Naive B cell (primary cell): ENCODE data around the gene DGCR6. TPM values are rescaled to one million over a fixed set of nuclear protein-coding genes. Genes with fewer than 3 reads are reported as not detected.
"Not testable (repeated sequence)": the region's sequence is repeated elsewhere in the genome, so short reads cannot be mapped to it uniquely, and the experiment has no call there.

ENCODE experiments used
- ATAC-seq, 2 donors: fragments of 150-1000 bp; cut with Tn5 transposase; 2 replicates each; pipeline ENCODE4 v1.10.0; 2021; ENCODE audit warnings: low read depth in 2 of 2, mild to moderate bottlenecking in 2 of 2, moderate library complexity in 2 of 2
- DNase-seq: peaks from one replicate; pipeline ENCODE4 v3.0.0; 2022
- H3K27ac Mint-ChIP-seq, 6 donors: one replicate each; pipeline ENCODE4 v1.8.0; 2020 to 2022; ENCODE audit warnings: mild to moderate bottlenecking in 6 of 6, mixed read lengths in 6 of 6, moderate library complexity in 5 of 6, inconsistent platforms in 2 of 6
- H3K27me3 Mint-ChIP-seq, 3 donors: one replicate each; pipeline ENCODE4 v1.8.0; 2021 to 2022; ENCODE audit warnings: mixed read lengths in 3 of 3, mild to moderate bottlenecking in 1 of 3
- H3K36me3 Mint-ChIP-seq, 2 donors: one replicate each; pipeline ENCODE4 v1.8.0; 2020 to 2022; ENCODE audit warnings: mixed read lengths in 2 of 2, inconsistent platforms in 1 of 2, mild to moderate bottlenecking in 1 of 2
- H3K4me1 Mint-ChIP-seq, 3 donors: one replicate each; pipeline ENCODE4 v1.8.0; 2020 to 2022; ENCODE audit warnings: mixed read lengths in 3 of 3, inconsistent platforms in 1 of 3, mild to moderate bottlenecking in 1 of 3, moderate library complexity in 1 of 3
- H3K4me3 Mint-ChIP-seq, 8 donors: one replicate each; pipeline ENCODE4 v1.8.0; 2020 to 2022; ENCODE audit warnings: mild to moderate bottlenecking in 8 of 8, mixed read lengths in 8 of 8, moderate library complexity in 8 of 8, inconsistent platforms in 2 of 8
- H3K9me3 Mint-ChIP-seq, 7 donors: one replicate each; pipeline ENCODE4 v1.8.0; 2020 to 2022; ENCODE audit warnings: mixed read lengths in 7 of 7, mild to moderate bottlenecking in 5 of 7, inconsistent platforms in 2 of 7, moderate library complexity in 1 of 7
- polyA plus RNA-seq, 6 donors: library from polyadenylated mRNA; unstranded; fragments of 300-500 nt; fragmentation: Illumina TruSeq; gene quantifications; one replicate each; pipeline ENCODE4 v1.2.3, GENCODE V29; 2021; ENCODE audit warnings: low read depth in 6 of 6

The DGCR6 gene
- polyA plus RNA-seq, 6 donors from 2014 or later = 0.58 to 3.0 (median 0.88) TPM

DNA sequence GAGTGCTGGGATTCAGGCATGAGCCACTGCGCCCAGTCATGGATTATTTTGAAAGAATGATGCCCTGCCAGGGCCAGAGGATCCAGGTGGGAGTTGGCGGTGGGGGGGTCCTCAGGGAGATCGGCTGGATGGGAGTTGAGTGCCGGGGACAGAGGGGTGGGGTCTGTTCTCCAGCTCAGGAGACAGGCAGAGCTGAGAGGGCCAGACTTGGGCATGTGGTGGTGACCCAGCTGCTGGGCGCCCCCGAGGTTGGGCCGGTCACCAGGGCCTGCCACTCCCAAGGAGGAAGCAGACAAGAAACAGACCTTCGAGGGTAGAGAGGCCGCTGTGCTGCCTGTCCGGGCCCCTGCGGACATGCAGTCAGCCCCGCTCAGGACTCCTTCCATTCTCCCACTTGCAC, 41.8 kb downstream of the DGCR6 start:
- no peak overlapping the region for H3K4me3 Mint-ChIP-seq
- no peak for ATAC-seq
- H3K4me1 Mint-ChIP-seq = no peaks in the 10 kb centered on the region
- H3K27me3 Mint-ChIP-seq = peaks cover 8 to 35% (median 28%) of the 10 kb centered on the region in 3 donors
- DNase-seq = no peak
- no peak overlapping the region for H3K27ac Mint-ChIP-seq
- H3K9me3 Mint-ChIP-seq = no peaks in the 10 kb centered on the region
- H3K36me3 Mint-ChIP-seq = no peaks in the 10 kb centered on the region

DNA sequence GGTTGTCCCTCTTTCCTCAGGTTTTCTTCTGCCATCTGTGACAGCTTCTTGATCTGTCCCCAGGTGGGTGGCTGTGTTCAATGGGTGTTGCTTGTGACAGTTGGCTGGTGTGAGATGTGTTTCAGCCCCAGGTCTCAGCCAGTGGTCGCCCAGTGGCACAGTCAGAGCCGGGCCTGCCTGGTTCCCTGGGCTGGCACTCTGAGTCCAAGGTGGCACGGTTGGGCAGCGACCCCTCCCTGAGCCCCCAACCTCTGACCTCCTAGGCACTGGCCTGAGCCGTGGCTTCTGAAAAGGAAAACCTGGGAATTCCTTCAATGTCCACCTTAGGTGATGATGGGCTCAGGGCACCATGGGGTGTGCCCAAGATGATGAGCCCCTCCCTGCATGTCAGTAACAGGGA, 44.0 kb downstream of the DGCR6 start:
- Mint-ChIP-seq H3K27ac (peak overlapping the region in 1 of 6 donors; percentile 40), H3K9me3 (no peaks in the 10 kb centered on the region), H3K36me3 (no peaks in the 10 kb centered on the region), H3K4me1 (no peaks in the 10 kb centered on the region), H3K4me3 (no peak overlapping the region), H3K27me3 (peaks cover 8 to 35% (median 28%) of the 10 kb centered on the region in 3 donors)
- DNase-seq = no peak
- ATAC-seq = no peak

DNA sequence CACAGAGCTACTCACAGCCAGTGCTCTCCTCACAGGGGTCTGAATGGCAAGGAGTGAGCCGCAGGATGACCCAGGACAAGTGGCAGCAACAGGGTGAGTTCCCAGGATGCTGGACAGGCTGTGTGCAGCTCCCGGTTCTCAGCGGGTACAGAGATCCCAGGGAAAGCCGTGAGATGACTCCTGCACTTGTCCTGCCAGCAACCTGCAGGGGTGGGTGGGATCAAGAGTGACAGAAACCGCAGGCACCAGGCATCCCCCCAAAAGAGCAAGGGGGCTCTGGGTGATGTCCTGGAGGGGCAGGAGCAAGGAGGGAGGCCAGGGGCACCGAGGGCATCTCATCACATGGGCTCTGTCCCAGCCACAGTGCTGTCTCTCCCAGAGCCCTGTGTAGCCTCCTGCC, 45.9 kb downstream of the DGCR6 start:
- Mint-ChIP-seq H3K4me3 (no peak overlapping the region), H3K27me3 (peaks cover 8 to 35% (median 28%) of the 10 kb centered on the region in 3 donors), H3K9me3 (no peaks in the 10 kb centered on the region), H3K4me1 (no peaks in the 10 kb centered on the region), H3K27ac (no peak overlapping the region), H3K36me3 (no peaks in the 10 kb centered on the region)
- DNase-seq (no peak), ATAC-seq (no peak)

DNA sequence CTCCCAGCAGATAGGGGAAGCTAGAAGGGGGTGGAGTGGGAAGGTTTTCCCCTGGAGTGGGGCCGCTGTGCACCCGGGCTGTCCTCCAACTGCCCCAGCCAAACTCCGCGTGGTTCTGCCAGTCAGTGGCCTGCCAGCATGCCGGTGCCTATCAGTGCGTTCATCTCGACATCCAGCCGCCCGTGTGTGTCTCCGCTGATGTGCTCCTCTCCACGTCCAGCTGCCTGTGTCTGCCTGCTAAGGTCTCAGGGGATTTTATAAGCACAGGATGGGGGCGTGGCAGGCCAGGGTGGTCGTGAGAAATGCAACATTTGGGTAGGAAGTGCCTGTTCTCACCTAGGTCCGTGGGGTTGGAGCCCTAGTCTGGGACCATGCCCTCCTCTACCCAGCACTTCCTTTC, 47.0 kb downstream of the DGCR6 start:
- not testable (repeated sequence) for H3K36me3 Mint-ChIP-seq, ATAC-seq, H3K4me1 Mint-ChIP-seq, DNase-seq, H3K27ac Mint-ChIP-seq, H3K4me3 Mint-ChIP-seq, H3K9me3 Mint-ChIP-seq
- H3K27me3 Mint-ChIP-seq = peaks cover 6 to 28% (median 20%) of the 10 kb centered on the region in 3 donors

DNA sequence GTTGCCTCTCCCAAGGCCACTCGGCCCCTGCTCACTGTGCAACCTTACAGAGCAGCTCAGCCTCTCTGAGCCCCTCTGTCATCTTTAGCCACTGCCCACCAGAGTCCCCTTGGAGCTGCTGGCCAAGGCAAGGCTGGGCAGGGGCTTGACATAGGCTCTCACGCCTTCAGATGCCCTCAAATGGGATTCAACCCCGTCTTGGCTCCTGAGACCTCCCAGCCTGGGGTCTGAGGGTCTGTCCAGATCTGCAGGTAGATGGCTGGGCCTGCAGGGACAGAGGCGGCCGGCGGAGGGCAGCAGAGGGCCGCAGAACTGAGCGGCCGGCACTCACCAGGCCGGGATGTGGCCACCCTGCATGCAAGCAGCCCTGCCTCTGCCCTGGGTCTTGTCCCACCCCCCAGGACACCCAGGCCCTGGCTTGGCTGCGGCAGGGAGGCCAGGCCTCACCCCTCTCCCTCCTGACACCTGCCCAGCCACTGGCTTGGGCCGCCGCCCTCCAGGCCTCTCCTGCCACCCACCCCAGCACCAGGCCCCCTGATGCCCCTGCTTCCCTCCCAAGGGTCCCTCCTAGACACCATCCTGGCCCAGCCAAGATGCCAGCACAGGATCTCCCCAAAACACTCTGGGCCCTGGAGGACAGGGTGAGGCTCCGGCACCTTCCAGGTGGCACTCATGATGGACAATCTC, 48.3 kb downstream of the DGCR6 start:
- H3K4me3 Mint-ChIP-seq, H3K36me3 Mint-ChIP-seq, H3K4me1 Mint-ChIP-seq, H3K9me3 Mint-ChIP-seq, H3K27ac Mint-ChIP-seq: not testable (repeated sequence)
- peaks cover 0 to 26% (median 19%) of the 10 kb centered on the region in 3 donors for H3K27me3 Mint-ChIP-seq
- DNase-seq (peak; percentile 53), ATAC-seq (peak; percentile 58 to 73)

DNA sequence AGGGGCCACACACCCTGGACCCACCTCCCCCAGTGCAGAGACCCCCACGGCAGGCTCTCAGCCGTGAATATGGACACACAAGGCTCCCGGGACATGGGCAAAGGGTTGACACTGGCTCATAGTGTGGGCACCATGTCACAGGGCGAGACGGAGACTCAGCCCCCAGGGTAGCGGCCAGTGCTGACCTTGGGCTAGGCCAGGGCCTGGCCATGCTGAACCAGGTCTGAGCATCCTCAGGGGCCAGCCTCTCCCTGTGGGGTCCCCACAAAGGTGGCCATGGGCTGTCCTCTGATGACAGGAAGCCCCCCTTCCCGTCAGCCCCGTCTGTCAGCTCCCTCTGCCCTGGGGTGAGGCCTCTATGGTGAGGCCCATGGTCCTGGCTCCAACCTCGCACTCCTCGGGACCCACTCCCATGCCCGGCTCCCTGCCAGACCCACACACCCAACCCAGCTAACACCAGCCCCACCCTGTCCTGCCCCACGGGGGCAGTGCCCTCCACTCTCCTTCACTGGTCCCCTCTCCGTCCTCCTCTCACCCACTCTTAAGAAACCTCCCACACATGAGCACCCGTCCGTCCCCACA, 49.0 kb downstream of the DGCR6 start:
- Mint-ChIP-seq H3K27me3 (peaks cover 0 to 21% (median 13%) of the 10 kb centered on the region in 3 donors), H3K27ac (no peak overlapping the region), H3K4me1 (no peaks in the 10 kb centered on the region), H3K9me3 (no peaks in the 10 kb centered on the region), H3K4me3 (no peak overlapping the region), H3K36me3 (no peaks in the 10 kb centered on the region)
- DNase-seq = no peak
- no peak for ATAC-seq

DNA sequence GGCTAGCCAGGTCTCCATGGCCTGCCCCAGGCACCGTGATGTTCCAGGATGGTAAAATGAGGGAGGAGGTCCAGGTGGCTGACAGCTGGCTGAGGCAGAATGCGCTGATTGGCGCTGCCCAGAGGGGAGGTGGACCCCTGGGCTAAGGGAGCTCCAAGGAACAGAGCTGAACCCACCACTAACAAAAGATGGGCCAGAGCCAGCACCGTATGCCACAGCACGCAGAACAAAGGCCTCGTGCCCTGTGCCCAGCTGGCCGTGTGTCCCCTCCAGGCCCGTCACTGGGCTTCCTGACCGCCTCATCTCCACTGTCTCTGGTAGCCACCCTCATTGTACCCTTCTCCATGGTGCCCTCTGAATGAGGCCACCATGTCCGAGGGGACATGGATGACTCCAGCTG, 49.6 kb downstream of the DGCR6 start:
- Mint-ChIP-seq H3K36me3 (no peaks in the 10 kb centered on the region), H3K9me3 (no peaks in the 10 kb centered on the region), H3K27me3 (peaks cover 0 to 16% (median 7%) of the 10 kb centered on the region in 3 donors), H3K4me3 (no peak overlapping the region), H3K27ac (no peak overlapping the region), H3K4me1 (no peaks in the 10 kb centered on the region)
- ATAC-seq (no peak), DNase-seq (no peak)

DNA sequence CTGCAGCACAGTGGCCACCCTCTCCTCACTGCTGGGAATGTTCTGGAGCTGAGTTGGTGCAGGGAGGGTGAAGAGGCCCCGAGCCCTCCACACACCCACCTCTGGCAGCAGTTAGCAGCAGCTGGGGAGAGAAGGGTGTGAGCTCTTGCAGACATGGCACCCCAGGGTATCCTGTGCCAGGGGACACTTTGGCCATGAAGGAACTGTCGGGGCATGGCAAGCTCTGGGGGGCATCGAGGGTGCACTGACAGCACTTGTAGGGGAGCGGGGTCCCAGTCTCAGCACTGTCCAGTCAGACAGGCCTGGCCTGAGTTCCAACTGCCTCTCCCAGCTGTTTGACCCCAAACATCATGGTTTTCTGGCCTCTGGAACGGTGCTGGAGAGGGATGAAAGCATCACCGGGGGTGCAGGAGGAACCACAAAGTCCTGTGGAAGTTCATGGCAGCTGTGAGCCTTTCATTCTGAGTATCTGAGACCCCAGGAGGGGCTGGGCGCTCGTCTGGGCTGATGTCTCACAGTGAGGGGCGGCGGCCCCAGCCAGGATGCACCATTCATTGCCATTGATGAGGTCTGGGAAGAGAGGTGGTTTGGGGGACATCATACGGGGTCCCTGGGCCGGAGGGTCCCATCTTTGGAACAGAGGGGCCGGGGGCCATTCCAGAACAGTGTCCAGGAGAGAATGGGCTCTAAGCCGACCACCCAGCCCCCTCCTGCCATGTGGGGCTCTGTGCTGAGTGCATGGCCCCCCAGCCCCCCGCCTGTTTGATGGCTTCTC, 50.2 kb downstream of the DGCR6 start:
- H3K4me1 Mint-ChIP-seq, H3K36me3 Mint-ChIP-seq, H3K4me3 Mint-ChIP-seq, H3K27ac Mint-ChIP-seq, ATAC-seq, DNase-seq, H3K9me3 Mint-ChIP-seq: not testable (repeated sequence)
- peaks cover 0 to 14% (median 7%) of the 10 kb centered on the region in 3 donors for H3K27me3 Mint-ChIP-seq

DNA sequence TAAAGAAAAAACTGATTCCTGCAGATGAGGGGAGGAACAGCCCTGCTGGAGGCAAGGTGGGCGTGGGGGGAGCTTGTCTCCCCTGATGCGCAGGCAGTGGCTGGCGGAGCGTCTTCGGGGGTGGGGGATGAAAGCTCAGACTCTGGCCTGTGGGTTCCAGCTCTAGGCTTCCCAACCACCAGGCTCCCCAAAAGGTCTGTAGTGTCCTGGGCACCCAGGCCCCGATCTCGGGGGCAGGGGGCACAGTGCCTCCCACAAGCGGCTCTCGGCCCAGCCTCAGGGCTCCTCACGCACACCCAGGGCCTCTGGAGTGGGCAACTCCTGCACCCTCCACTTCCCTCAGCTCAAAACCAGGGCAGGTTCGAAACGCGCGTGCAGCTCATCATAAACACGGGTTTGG, 50.8 kb downstream of the DGCR6 start:
- ATAC-seq, H3K27ac Mint-ChIP-seq, H3K4me1 Mint-ChIP-seq, DNase-seq, H3K4me3 Mint-ChIP-seq, H3K9me3 Mint-ChIP-seq, H3K36me3 Mint-ChIP-seq: not testable (repeated sequence)
- peaks cover 0 to 11% (median 7%) of the 10 kb centered on the region in 3 donors for H3K27me3 Mint-ChIP-seq

DNA sequence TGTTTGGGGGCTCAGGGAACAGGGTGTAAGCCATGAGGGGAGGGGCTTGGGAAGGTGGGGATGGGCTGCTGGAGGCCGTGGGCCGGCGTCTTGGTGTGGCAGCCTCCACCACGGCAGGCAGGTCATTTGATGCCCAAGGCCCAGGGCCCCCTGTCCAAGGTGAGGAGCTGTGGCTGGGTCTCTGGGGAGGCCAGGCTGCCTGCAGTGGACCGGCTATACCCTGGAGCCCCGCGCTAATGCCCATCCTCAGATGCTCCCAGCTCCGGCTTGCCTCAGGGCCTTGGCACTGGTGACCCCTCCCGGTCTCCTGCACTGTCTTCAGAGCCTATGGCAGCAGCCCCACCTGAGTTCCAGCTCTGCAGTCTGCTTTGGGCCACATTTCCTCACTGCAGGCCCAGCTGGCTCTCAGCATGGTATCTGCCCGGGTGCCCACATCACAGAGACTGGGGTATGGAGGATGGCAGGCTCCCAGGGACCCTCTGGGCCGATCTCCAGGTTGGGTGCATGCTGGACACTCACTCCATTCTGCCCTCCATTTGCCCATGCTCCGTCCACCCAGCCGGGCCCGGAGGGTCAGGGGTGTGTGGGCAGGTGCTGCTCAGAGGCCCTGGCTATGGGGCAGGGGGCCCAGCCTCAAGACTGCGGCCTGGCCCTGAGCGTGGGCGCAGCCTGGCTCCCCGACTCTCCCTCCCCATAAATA, 51.7 kb downstream of the DGCR6 start:
- not testable (repeated sequence) for H3K4me1 Mint-ChIP-seq, H3K36me3 Mint-ChIP-seq, H3K4me3 Mint-ChIP-seq, H3K9me3 Mint-ChIP-seq, H3K27ac Mint-ChIP-seq, ATAC-seq, DNase-seq
- peaks cover 0 to 11% (median 7%) of the 10 kb centered on the region in 3 donors for H3K27me3 Mint-ChIP-seq

DNA sequence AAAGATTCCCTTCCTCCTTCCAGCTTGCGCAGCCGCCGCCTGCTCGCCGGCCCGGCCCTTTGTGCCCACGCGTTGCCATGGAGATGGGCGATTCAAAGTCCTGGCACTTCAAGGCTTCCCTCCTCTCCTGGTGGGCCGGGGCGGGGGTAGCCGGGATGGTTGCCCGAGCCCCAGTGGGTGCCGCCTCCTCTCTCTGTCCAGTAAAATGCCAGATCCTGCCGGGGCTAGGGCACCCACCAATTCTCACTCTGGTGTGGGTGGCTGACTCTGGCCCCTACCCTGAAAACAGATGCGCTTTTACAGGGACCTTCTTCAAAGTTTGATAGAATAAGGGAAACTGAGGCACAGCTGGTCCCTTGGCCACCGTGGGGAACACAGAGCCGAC, 52.2 kb downstream of the DGCR6 start:
- not testable (repeated sequence) for ATAC-seq, H3K9me3 Mint-ChIP-seq, H3K27ac Mint-ChIP-seq, H3K4me1 Mint-ChIP-seq, H3K4me3 Mint-ChIP-seq, H3K36me3 Mint-ChIP-seq, DNase-seq
- peaks cover 0 to 11% (median 7%) of the 10 kb centered on the region in 3 donors for H3K27me3 Mint-ChIP-seq

DNA sequence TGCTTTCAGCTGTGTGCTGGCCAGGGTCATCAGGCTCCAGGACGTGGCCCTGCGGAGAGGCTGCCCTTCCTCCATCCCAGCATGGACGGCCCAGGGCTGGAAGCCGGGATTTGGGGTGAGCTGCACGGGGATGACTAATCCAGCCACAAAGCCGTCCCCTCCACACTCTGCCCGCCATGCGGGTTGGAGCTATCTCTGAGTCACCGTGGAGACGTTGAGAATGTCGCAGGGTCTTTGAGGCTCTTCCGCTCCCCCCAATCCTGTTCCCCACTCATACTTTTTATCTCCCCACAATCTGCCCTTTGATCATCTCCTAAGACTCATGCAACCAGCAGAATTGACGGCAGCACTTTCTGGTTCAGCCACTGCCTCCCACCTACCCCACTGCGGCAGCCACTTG, 52.6 kb downstream of the DGCR6 start:
- not testable (repeated sequence) for ATAC-seq, H3K4me3 Mint-ChIP-seq, H3K4me1 Mint-ChIP-seq, H3K36me3 Mint-ChIP-seq, DNase-seq, H3K27ac Mint-ChIP-seq, H3K9me3 Mint-ChIP-seq
- H3K27me3 Mint-ChIP-seq = peaks cover 0 to 11% (median 7%) of the 10 kb centered on the region in 3 donors

DNA sequence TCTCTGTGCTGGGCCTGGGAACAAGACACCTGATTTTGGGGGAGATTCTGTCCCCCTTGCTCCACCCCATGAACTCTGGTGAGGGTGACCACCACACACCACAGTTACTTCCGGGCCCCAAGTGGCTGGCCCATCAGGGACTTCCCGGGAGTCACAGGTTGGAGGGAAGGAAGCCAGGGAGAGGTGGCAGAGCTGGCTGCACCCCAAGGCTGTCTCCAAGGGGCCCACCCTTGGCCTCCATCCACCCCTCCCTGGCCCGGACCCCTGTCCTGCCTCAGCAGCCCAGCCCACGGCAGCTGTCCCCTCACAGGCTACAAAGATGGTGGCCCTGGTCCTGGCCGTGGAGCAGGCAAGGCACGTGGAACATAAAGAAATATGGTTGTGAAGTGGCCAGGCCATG, 53.1 kb downstream of the DGCR6 start:
- H3K4me3 Mint-ChIP-seq, H3K9me3 Mint-ChIP-seq, DNase-seq, ATAC-seq, H3K36me3 Mint-ChIP-seq, H3K4me1 Mint-ChIP-seq, H3K27ac Mint-ChIP-seq: not testable (repeated sequence)
- peaks cover 0 to 11% (median 7%) of the 10 kb centered on the region in 3 donors for H3K27me3 Mint-ChIP-seq
